Measurements from ENCODE around the gene MBD5. TPM values are rescaled to one million over a fixed set of nuclear protein-coding genes. Genes with fewer than 3 reads are reported as not detected.

The MBD5 gene
- total and polyA plus RNA-seq, 11 donors = 6.8 to 44.4 (median 24.9) TPM

- Histone ChIP-seq H3K27ac (no peak overlapping the region), H3K36me3 (no peaks in the 10 kb centered on the region), H3K27me3 (peaks cover 0 to 5% (median 0%) of the 10 kb centered on the region in 9 donors), H3K4me3 (no peak overlapping the region), H3K4me1 (peaks cover 0 to 12% (median 0%) of the 10 kb centered on the region in 12 donors), H3K9me3 (no peaks in the 10 kb centered on the region)
- no peak for TF ChIP-seq CTCF (IDR thresholded peaks at IDR 0.05)
- TF ChIP-seq POLR2A (IDR thresholded peaks at IDR 0.05) = no peak
- intact Hi-C loops (cut with DNase I) = no loop called here
- 53 to 69% (median 58%) methylated on average over 13 of the region's 13 CpGs for WGBS, 4 donors
- ATAC-seq = peak in 1 of 4 donors; percentile 22
- DNase-seq = no peak
These were observed 511.0 kb downstream of the MBD5 start for GRCh38 chr2:148531669-148532428.

- no peak for DNase-seq
- Histone ChIP-seq H3K4me1 (peaks cover 0 to 12% (median 0%) of the 10 kb centered on the region in 12 donors), H3K36me3 (no peaks in the 10 kb centered on the region), H3K27ac (no peak overlapping the region), H3K9me3 (no peaks in the 10 kb centered on the region), H3K27me3 (peaks cover 0 to 5% (median 0%) of the 10 kb centered on the region in 9 donors), H3K4me3 (no peak overlapping the region)
- intact Hi-C loops (cut with DNase I) = no loop called here
- 86 to 92% (median 90%) methylated on average over 8 of the region's 8 CpGs for WGBS, 4 donors
- ATAC-seq = no peak
- TF ChIP-seq POLR2A (IDR thresholded peaks at IDR 0.05) (no peak), CTCF (IDR thresholded peaks at IDR 0.05) (no peak)
These were observed 512.1 kb downstream of the MBD5 start for GRCh38 chr2:148533004-148533403.

GRCh38 chr2:148533685-148534084, 512.8 kb downstream of the MBD5 start:
- H3K27ac ChIP-seq = no peak overlapping the region
- H3K4me3 ChIP-seq = no peak overlapping the region
- no peaks in the 10 kb centered on the region for H3K9me3 ChIP-seq
- H3K36me3 ChIP-seq = no peaks in the 10 kb centered on the region
- DNase-seq = no peak
- H3K4me1 ChIP-seq = peaks cover 0 to 12% (median 0%) of the 10 kb centered on the region in 12 donors
- peaks cover 0 to 5% (median 0%) of the 10 kb centered on the region in 9 donors for H3K27me3 ChIP-seq
- WGBS, 4 donors = 77 to 88% (median 86%) methylated on average over 3 of the region's 3 CpGs
- ATAC-seq = no peak
- intact Hi-C loops (cut with DNase I) = no loop called here
- TF ChIP-seq POLR2A (IDR thresholded peaks at IDR 0.05) (no peak), CTCF (IDR thresholded peaks at IDR 0.05) (no peak)

- peaks cover 0 to 5% (median 0%) of the 10 kb centered on the region in 9 donors for H3K27me3 ChIP-seq
These were observed 513.7 kb downstream of the MBD5 start for GRCh38 chr2:148534416-148535204.

More at GRCh38 chr2:148534416-148535204, 513.7 kb downstream of the MBD5 start:
- Histone ChIP-seq H3K27ac (no peak overlapping the region), H3K9me3 (no peaks in the 10 kb centered on the region), H3K4me3 (no peak overlapping the region), H3K36me3 (no peaks in the 10 kb centered on the region), H3K4me1 (peaks cover 0 to 12% (median 0%) of the 10 kb centered on the region in 12 donors)
- TF ChIP-seq POLR2A (IDR thresholded peaks at IDR 0.05) (no peak), CTCF (IDR thresholded peaks at IDR 0.05) (peak in 1 of 12 donors; percentile 15)
- DNase-seq = peak in 2 of 5 donors; percentile 34 to 55
- WGBS, 4 donors = 48 to 69% (median 55%) methylated on average over 7 to 12 of the region's 12 CpGs
- intact Hi-C loops (cut with DNase I) = no loop called here
- peak in 3 of 4 donors; percentile 40 to 67 (median 50) for ATAC-seq
